Neural progenitor cell (in vitro differentiated cells): ENCODE measurements around the gene C19orf73. TPM values are rescaled to one million over a fixed set of nuclear protein-coding genes. Genes with fewer than 3 reads are reported as not detected.
A peak's percentile ranks its signal among the peaks of the same experiment; 100 is the strongest.

Source experiments
- DNase-seq: peaks from one replicate; pipeline ENCODE4 v3.0.0-alpha.2; 2016; ENCODE audit warnings: low spot score
- H2AFZ ChIP-seq: fragments of 200-600 bp; sonication (generic); replicated peaks from 2 replicates; pipeline ENCODE4 v1.6.1; 2016; ENCODE audit warnings: antibody characterized with exemption
- H3F3A ChIP-seq: fragments of 200-600 bp; sonication (generic); 2 replicates; pipeline ENCODE4 v1.6.1; 2016; ENCODE audit warnings: antibody characterized with exemption, low read depth
- H3K27ac ChIP-seq: fragments of 200-600 bp; sonication (generic); 2 replicates; pipeline ENCODE4 v1.5.1; 2016; ENCODE audit warnings: mild to moderate bottlenecking
- H3K27me3 ChIP-seq: fragments of 200-600 bp; sonication (generic); 2 replicates; pipeline ENCODE4 v1.6.1; 2016; ENCODE audit warnings: mild to moderate bottlenecking, moderate library complexity
- H3K36me3 ChIP-seq: fragments of 200-600 bp; sonication (generic); 2 replicates; pipeline ENCODE4 v1.5.1; 2016
- H3K4me1 ChIP-seq: fragments of 200-600 bp; sonication (generic); 2 replicates; pipeline ENCODE4 v1.6.1; 2016; ENCODE audit warnings: mixed run types
- H3K4me2 ChIP-seq: fragments of 200-600 bp; sonication (generic); 2 replicates; pipeline ENCODE4 v1.6.1; 2016
- H3K4me3 ChIP-seq: fragments of 200-600 bp; sonication (generic); 2 replicates; pipeline ENCODE4 v1.5.1; 2016
- H3K79me2 ChIP-seq: fragments of 200-600 bp; sonication (generic); 2 replicates; pipeline ENCODE4 v1.6.1; 2016; ENCODE audit warnings: low read depth
- H3K9ac ChIP-seq: fragments of 200-600 bp; sonication (generic); 2 replicates; pipeline ENCODE4 v1.6.1; 2016
- H3K9me3 ChIP-seq: fragments of 200-600 bp; sonication (generic); 2 replicates; pipeline ENCODE4 v1.5.1; 2016; ENCODE audit warnings: low read depth
- H4K20me1 ChIP-seq: fragments of 200-600 bp; sonication (generic); 2 replicates; pipeline ENCODE4 v1.6.1; 2016; ENCODE audit warnings: low read depth
- H3K27ac Mint-ChIP-seq: 3 replicates; pipeline ENCODE4 v1.8.0; 2021; ENCODE audit warnings: mixed read lengths
- H3K27me3 Mint-ChIP-seq: 2 replicates; pipeline ENCODE4 v1.8.0; 2022; ENCODE audit warnings: low read depth, mild to moderate bottlenecking, inconsistent platforms, moderate library complexity, mixed read lengths; ENCODE audit not compliant: insufficient read depth
- H3K36me3 Mint-ChIP-seq: 3 replicates; pipeline ENCODE4 v1.8.0; 2021; ENCODE audit warnings: mixed read lengths
- H3K4me1 Mint-ChIP-seq: 3 replicates; pipeline ENCODE4 v1.8.0; 2021; ENCODE audit warnings: mixed read lengths
- H3K4me3 Mint-ChIP-seq: 3 replicates; pipeline ENCODE4 v1.8.0; 2021; ENCODE audit warnings: mild to moderate bottlenecking, moderate library complexity, mixed read lengths
- H3K9me3 Mint-ChIP-seq: 3 replicates; pipeline ENCODE4 v1.8.0; 2020; ENCODE audit warnings: mixed read lengths
- EZH2 ChIP-seq: fragments of 200-600 bp; sonication (generic); IDR thresholded peaks from 2 replicates; pipeline ENCODE4 v1.6.1; 2017; ENCODE audit warnings: antibody characterized with exemption, mild to moderate bottlenecking, moderate library complexity
- EZH2phosphoT487 ChIP-seq: fragments of 200-600 bp; sonication (generic); IDR thresholded peaks from 2 replicates; pipeline ENCODE4 v1.6.1; 2017; ENCODE audit warnings: antibody characterized with exemption
- total RNA-seq: library from RNA; depleted of rRNA; stranded (reverse); fragments of >200 nt; gene quantifications from 2 replicates; pipeline ENCODE4 v1.2.3, GENCODE V29; 2015; ENCODE audit warnings: low replicate concordance
- TF ChIP-seq, protein P1 (sequence below): fragments of 200-600 bp; sonication (generic); IDR thresholded peaks from 2 replicates; pipeline ENCODE4 v1.5.1; 2017; ENCODE audit warnings: antibody characterized with exemption, mild to moderate bottlenecking

Gene C19orf73
- total RNA-seq, 1 donor from 2014 or later, result not detected

DNA sequence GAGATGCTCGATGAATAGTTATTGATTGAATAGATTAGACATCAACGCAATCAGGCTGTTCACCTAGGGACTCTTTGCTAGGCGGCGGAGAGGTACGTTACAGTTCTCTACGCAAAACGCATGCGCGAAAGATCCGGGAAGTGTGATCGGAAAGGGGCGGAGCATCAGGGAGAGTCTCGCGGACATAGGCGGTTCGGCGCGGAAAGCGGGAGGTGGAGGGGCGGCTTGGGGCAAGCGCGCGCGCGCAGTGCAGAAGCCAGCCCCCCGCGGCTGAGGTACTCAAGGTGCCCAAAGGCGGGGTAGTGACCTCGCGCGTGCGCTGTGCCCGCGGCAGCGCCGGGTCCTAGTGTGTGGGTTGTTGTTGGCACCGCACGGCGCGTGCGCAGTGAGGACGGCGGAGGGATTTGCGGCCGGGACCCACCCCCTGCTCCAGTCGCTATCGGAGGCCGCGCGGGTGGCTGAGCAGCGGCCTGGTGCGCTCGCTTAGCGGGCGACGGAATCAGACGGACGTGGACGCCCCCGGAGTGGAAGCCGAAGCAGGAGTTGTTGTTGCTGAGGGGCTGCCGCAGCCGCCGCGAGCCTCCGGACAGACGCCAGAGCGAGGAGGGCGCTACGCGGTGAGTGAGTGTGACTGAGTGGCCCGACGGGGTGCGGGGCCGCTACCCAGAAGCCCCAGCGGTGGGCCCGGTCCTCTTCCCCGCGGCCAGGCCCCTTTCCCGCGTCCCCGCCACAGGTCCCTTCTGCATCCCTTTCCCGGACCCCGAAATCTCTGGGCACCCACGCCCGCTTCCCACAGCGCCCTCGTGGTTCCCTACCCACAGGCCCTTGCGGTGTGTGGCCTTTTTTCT lies 33.7 kb downstream of the C19orf73 start, which contains the start of gene SNRNP70:
Gene SNRNP70, plus strand, starts transcription at position 432 of the 848 bp plus-strand sequence. CDS start 964 bp downstream, outside the sequence.
- TF ChIP-seq, protein P1, sequence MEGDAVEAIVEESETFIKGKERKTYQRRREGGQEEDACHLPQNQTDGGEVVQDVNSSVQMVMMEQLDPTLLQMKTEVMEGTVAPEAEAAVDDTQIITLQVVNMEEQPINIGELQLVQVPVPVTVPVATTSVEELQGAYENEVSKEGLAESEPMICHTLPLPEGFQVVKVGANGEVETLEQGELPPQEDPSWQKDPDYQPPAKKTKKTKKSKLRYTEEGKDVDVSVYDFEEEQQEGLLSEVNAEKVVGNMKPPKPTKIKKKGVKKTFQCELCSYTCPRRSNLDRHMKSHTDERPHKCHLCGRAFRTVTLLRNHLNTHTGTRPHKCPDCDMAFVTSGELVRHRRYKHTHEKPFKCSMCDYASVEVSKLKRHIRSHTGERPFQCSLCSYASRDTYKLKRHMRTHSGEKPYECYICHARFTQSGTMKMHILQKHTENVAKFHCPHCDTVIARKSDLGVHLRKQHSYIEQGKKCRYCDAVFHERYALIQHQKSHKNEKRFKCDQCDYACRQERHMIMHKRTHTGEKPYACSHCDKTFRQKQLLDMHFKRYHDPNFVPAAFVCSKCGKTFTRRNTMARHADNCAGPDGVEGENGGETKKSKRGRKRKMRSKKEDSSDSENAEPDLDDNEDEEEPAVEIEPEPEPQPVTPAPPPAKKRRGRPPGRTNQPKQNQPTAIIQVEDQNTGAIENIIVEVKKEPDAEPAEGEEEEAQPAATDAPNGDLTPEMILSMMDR, result peak; percentile 4
- TF ChIP-seq EZH2phosphoT487, result no peak
- peak within 1 kb of the TSS; percentile 93 for H3K27ac ChIP-seq
- peak within 1 kb of the TSS; percentile 99 for H3K27ac Mint-ChIP-seq
- peak within 1 kb of the TSS; percentile 100 for H3K4me2 ChIP-seq
- peaks cover 3% of the 10 kb centered on the region for H3K27me3 Mint-ChIP-seq
- peaks cover 11% of the 10 kb centered on the region for H3F3A ChIP-seq
- peak within 1 kb of the TSS; percentile 94 for H2AFZ ChIP-seq
- H3K9ac ChIP-seq, result peak within 1 kb of the TSS; percentile 96
- H3K4me1 Mint-ChIP-seq, result peaks cover 20% of the 10 kb centered on the region
- peak; percentile 100 for DNase-seq
- H3K4me1 ChIP-seq, result peaks cover 18% of the 10 kb centered on the region
- no peaks in the 10 kb centered on the region for H3K9me3 ChIP-seq
- peak within 1 kb of the TSS; percentile 97 for H3K4me3 Mint-ChIP-seq
- H3K4me3 ChIP-seq, result peak within 1 kb of the TSS; percentile 89
- no peaks in the 10 kb centered on the region for H3K9me3 Mint-ChIP-seq
- H4K20me1 ChIP-seq, result peaks cover 48% of the 10 kb centered on the region
- H3K27me3 ChIP-seq, result peaks cover 13% of the 10 kb centered on the region
- peaks cover 50% of the 10 kb centered on the region for H3K79me2 ChIP-seq
- peaks cover under 1% of the 10 kb centered on the region for H3K36me3 ChIP-seq
- peaks cover 15% of the 10 kb centered on the region for H3K36me3 Mint-ChIP-seq

DNA sequence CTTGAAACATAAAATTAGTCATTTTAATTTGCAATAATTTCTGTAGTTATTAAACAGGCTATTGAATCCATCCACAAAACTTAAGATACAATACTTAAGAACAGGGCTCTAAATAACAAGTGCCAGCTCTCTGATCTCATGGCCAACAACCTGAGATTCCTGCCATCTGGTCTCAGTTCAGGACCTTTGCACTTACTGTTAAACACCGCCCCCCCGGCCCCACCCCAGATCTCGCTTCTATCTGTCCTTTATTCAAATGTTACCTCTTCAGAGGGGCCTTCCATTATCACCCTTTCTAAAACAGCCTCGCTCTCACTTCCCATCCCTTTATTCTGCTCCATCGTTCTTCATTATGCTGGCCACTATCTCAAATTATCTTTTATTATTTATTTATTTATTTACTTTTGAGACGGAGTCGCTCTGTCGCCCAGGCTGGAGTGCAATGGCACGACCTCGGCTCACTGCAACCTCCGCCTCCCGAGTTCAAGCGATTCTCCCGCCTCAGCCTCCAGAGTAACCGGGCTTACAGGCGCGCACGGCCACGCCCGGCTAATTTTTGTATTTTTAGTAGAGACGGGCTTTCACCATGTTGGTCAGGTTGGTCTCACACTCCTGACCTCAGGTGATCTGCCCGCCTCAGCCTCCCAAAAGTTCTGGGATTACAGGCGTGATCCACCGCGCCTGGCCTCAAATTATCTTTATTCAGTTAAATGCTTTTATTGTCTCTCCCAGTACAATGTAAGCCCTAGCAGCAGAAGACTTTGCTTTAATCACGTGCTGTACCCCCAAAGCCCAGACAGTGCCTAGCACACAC lies 34.5 kb downstream of the C19orf73 start:
- Histone ChIP-seq H3F3A (peaks cover 10% of the 10 kb centered on the region), H3K27me3 (peaks cover 20% of the 10 kb centered on the region), H3K79me2 (peaks cover 41% of the 10 kb centered on the region), H3K27ac (no peak overlapping the region), H3K9ac (no peak overlapping the region), H3K4me1 (peaks cover 18% of the 10 kb centered on the region), H3K4me3 (peak overlapping the region; percentile 89), H4K20me1 (peaks cover 41% of the 10 kb centered on the region), H3K36me3 (no peaks in the 10 kb centered on the region), H3K4me2 (peak overlapping the region; percentile 72), H3K9me3 (no peaks in the 10 kb centered on the region), H2AFZ (peak overlapping the region; percentile 94)
- Mint-ChIP-seq H3K27ac (peak overlapping the region; percentile 99), H3K4me1 (peaks cover 20% of the 10 kb centered on the region), H3K36me3 (peaks cover 15% of the 10 kb centered on the region), H3K27me3 (peaks cover 3% of the 10 kb centered on the region), H3K9me3 (no peaks in the 10 kb centered on the region), H3K4me3 (peak overlapping the region; percentile 97)
- DNase-seq, result no peak
- TF ChIP-seq, protein P1, result no peak

DNA sequence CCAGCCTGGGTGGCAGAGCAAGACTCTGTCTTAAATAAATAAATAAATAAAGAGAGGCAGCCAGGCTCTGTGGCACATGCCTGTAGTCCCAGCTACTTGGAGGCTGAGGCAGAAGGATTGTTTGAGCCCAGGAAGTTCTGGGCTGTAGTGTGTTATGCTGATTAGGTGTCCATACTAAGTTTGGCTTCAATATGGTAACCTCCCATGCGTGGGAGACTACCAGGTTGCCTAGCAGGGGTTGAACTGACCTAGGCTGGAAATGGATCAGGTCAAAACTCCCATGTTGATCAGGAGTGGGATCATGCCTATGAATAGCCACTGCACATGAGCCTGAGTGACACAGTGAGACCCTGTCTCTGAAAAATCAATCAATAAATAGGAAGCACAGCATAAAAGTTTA lies 37.7 kb downstream of the C19orf73 start:
- H3K27ac Mint-ChIP-seq, result no peak overlapping the region
- Histone ChIP-seq H3K4me1 (peaks cover 5% of the 10 kb centered on the region), H3K4me2 (no peak overlapping the region), H3K9me3 (no peaks in the 10 kb centered on the region), H3F3A (peaks cover 10% of the 10 kb centered on the region), H3K9ac (no peak overlapping the region), H4K20me1 (peaks cover 10% of the 10 kb centered on the region), H3K27me3 (peaks cover 20% of the 10 kb centered on the region), H3K36me3 (no peaks in the 10 kb centered on the region), H3K79me2 (peaks cover 10% of the 10 kb centered on the region), H3K27ac (no peak overlapping the region), H3K4me3 (no peak overlapping the region), H2AFZ (no peak overlapping the region)
- H3K4me3 Mint-ChIP-seq, result no peak overlapping the region
- H3K9me3 Mint-ChIP-seq, result no peaks in the 10 kb centered on the region
- TF ChIP-seq EZH2, result no peak
- H3K4me1 Mint-ChIP-seq, result peaks cover 10% of the 10 kb centered on the region
- peaks cover 3% of the 10 kb centered on the region for H3K36me3 Mint-ChIP-seq
- DNase-seq, result no peak
- peaks cover 7% of the 10 kb centered on the region for H3K27me3 Mint-ChIP-seq
